OCI-LY7 (cell line): ENCODE measurements around the gene NMRAL1. TPM values are rescaled to one million over a fixed set of nuclear protein-coding genes. Genes with fewer than 3 reads are reported as not detected.

ENCODE experiments used
- BruUV-seq: library from RNA; stranded (reverse); fragments of 400-500 nt; replicated peaks from 2 replicates; lab custom pipeline; 2021; lab: Mats Ljungman, UMichigan
- CTCF ChIA-PET: fragments of 300-600 bp; sonication (Branson Sonifier 250); formaldehyde crosslinking; loops from one replicate; lab custom pipeline; 2022; ENCODE audit warnings: antibody characterized with exemption; ENCODE audit not compliant: unreplicated experiment; lab: Charles Lee
- POLR2A ChIA-PET: fragments of 300-600 bp; sonication (Branson Sonifier 250); formaldehyde crosslinking; loops from one replicate; lab custom pipeline; 2022; ENCODE audit warnings: antibody characterized with exemption; lab: Charles Lee
- DNase-seq: peaks from one replicate; pipeline ENCODE4 v3.0.0-alpha.2; 2015; ENCODE audit warnings: low spot score
- H2AFZ ChIP-seq: fragments of 200-600 bp; sonication (generic), shearing (Covaris generic); 2 replicates; pipeline ENCODE4 v1.6.1; 2014; ENCODE audit warnings: mild to moderate bottlenecking, antibody characterized with exemption, low read length, moderate library complexity
- H3K27ac ChIP-seq: fragments of 200-600 bp; sonication (generic); 2 replicates; pipeline ENCODE4 v1.5.1; 2014; ENCODE audit warnings: mixed run types, low read depth, mild to moderate bottlenecking, moderate library complexity, low read length, inconsistent platforms; ENCODE audit not compliant: poor library complexity, severe bottlenecking
- H3K36me3 ChIP-seq: fragments of 200-600 bp; sonication (generic); 2 replicates; pipeline ENCODE4 v1.6.1; 2014; ENCODE audit warnings: mild to moderate bottlenecking, antibody characterized with exemption, low read length, moderate library complexity, mixed read lengths; ENCODE audit not compliant: insufficient read depth
- H3K4me1 ChIP-seq: fragments of 200-600 bp; sonication (generic); 2 replicates; pipeline ENCODE4 v1.5.1; 2014; ENCODE audit warnings: mild to moderate bottlenecking, low read length; ENCODE audit not compliant: insufficient read depth, poor library complexity, severe bottlenecking
- H3K4me2 ChIP-seq: fragments of 200-600 bp; sonication (generic); 2 replicates; pipeline ENCODE4 v1.6.1; 2014; ENCODE audit warnings: mild to moderate bottlenecking, low read length
- H3K4me3 ChIP-seq: fragments of 200-600 bp; sonication (generic); 2 replicates; pipeline ENCODE4 v1.5.1; 2014; ENCODE audit warnings: mild to moderate bottlenecking, low read depth, low read length; ENCODE audit not compliant: poor library complexity, severe bottlenecking
- H3K79me2 ChIP-seq: fragments of 200-600 bp; sonication (generic); 2 replicates; pipeline ENCODE4 v1.6.1; 2016; ENCODE audit warnings: low read depth, mild to moderate bottlenecking, low read length, moderate library complexity, mixed read lengths; ENCODE audit not compliant: insufficient read depth
- H3K9me2 ChIP-seq: fragments of 200-600 bp; sonication (generic); 2 replicates; pipeline ENCODE4 v1.6.1; 2016; ENCODE audit warnings: mild to moderate bottlenecking, low read length, mixed read lengths; ENCODE audit not compliant: insufficient read depth
- H3K9me3 ChIP-seq: fragments of 200-600 bp; sonication (generic); 2 replicates; pipeline ENCODE4 v1.6.1; 2014; ENCODE audit warnings: mild to moderate bottlenecking, mixed run types, low read length, mixed read lengths
- H4K20me1 ChIP-seq: fragments of 200-600 bp; sonication (generic); 2 replicates; pipeline ENCODE4 v1.6.1; 2014; ENCODE audit warnings: mild to moderate bottlenecking, antibody characterized with exemption, low read length, moderate library complexity, mixed read lengths; ENCODE audit not compliant: insufficient read depth
- CTCF ChIP-seq: fragments of 200-600 bp; sonication (generic); conservative IDR thresholded peaks from 2 replicates; pipeline ENCODE4 v1.5.1; 2014; ENCODE audit warnings: mild to moderate bottlenecking, antibody characterized with exemption, low read length, moderate library complexity, mixed read lengths
- EZH2phosphoT487 ChIP-seq: fragments of 200-600 bp; sonication (generic); IDR thresholded peaks from 2 replicates; pipeline ENCODE4 v1.6.1; 2018; ENCODE audit warnings: low read depth, borderline replicate concordance, mild to moderate bottlenecking, mixed run types, antibody characterized with exemption, low read length, moderate library complexity, mixed read lengths
- intact Hi-C: fragments of 100-400 bp; cut with micrococcal nuclease; formaldehyde crosslinking; loops from one replicate; pipeline ENCODE4 v1.10.0; 2022; ENCODE audit not compliant: unreplicated experiment
- total RNA-seq, 2 experiments: library from RNA; depleted of rRNA in 1 of 2; stranded (reverse); fragments of >200 nt in 1 of 2; shearing (Covaris generic) in 1 of 2; gene quantifications; 2 replicates each; pipeline ENCODE4 v1.2.3, GENCODE V29; 2014 to 2022

NMRAL1 gene
- total RNA-seq, 2 experiments from 2014 or later, result 92.8 to 139 TPM

DNA sequence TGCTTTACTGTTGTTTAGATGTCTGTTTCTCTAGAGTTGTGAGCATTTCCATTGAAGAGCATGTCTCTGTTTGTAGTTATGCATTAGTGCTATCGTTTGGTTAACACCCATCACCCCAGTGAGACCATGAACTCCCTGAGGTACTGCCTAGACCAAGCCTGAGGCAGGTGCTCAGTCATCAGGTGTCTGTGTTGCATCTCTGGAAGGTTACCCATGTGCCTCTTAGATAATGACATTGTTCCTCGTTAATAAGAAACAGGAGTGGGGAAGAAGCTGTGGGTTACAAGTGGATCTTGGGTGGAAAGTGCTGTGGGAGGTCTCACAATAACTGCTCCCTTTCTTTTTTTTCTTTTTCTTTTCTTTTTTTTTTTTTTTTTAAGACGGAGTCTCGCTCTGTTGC is 30.4 kb downstream of the NMRAL1 start:
- no TSS peak for BruUV-seq
- ChIA-PET POLR2A (interaction anchor here (0.6 kb wide), 1 partner anchor 29 kb away, joined by 4 read pairs; no protein-coding TSS in a partner anchor), CTCF (no interaction called here)
- H3K27ac ChIP-seq, result no peak overlapping the region
- TF ChIP-seq EZH2phosphoT487, result no peak
- TF ChIP-seq CTCF, result no peak
- H3K4me3 ChIP-seq, result no peak overlapping the region
- H3K9me3 ChIP-seq, result no peaks in the 10 kb centered on the region
- H3K36me3 ChIP-seq, result peaks cover 98% of the 10 kb centered on the region
- H4K20me1 ChIP-seq, result no peaks in the 10 kb centered on the region
- H2AFZ ChIP-seq, result no peak overlapping the region
- no peaks in the 10 kb centered on the region for H3K4me1 ChIP-seq
- DNase-seq, result no peak
- H3K4me2 ChIP-seq, result no peak overlapping the region
- H3K79me2 ChIP-seq, result no peaks in the 10 kb centered on the region
- H3K9me2 ChIP-seq, result no peaks in the 10 kb centered on the region
- intact Hi-C loops, result no loop called here

DNA sequence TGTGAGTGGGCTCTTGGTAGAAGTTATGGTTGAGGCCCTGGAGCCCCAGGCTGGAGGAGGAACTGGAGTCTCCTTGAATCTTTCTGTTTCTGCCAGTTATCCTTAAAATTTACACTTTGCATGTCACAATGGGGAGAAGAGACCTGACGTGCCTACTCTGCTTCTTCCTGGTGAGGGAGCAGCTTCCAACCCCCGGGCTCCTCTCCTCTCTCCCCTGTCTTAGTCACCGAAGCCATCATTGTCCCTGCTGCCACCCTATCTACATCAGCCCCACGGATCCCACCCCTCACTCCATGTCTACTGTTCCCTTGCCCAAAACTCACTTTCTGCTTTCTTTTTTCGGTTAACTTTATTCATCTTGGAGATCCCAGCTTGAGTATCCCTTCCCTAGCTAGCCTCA is 31.2 kb downstream of the NMRAL1 start:
- Histone ChIP-seq H3K9me2 (no peaks in the 10 kb centered on the region), H3K36me3 (peaks cover 98% of the 10 kb centered on the region), H3K79me2 (no peaks in the 10 kb centered on the region), H3K9me3 (no peaks in the 10 kb centered on the region), H2AFZ (no peak overlapping the region), H3K27ac (no peak overlapping the region), H4K20me1 (no peaks in the 10 kb centered on the region), H3K4me3 (no peak overlapping the region), H3K4me2 (no peak overlapping the region), H3K4me1 (no peaks in the 10 kb centered on the region)
- DNase-seq, result no peak
- TF ChIP-seq CTCF, result no peak
- no peak for TF ChIP-seq EZH2phosphoT487
- CTCF ChIA-PET, result no interaction called here
- no TSS peak for BruUV-seq
- POLR2A ChIA-PET, result no interaction called here
- intact Hi-C loops, result no loop called here

GRCh38 chr16:4442371-4442770 is 32.1 kb downstream of the NMRAL1 start:
- Histone ChIP-seq H3K4me2 (no peak overlapping the region), H3K9me2 (no peaks in the 10 kb centered on the region), H3K4me3 (no peak overlapping the region), H3K9me3 (no peaks in the 10 kb centered on the region), H2AFZ (no peak overlapping the region), H3K4me1 (no peaks in the 10 kb centered on the region), H4K20me1 (no peaks in the 10 kb centered on the region), H3K79me2 (no peaks in the 10 kb centered on the region), H3K27ac (no peak overlapping the region), H3K36me3 (peaks cover 98% of the 10 kb centered on the region)
- intact Hi-C loops, result no loop called here
- ChIA-PET POLR2A (no interaction called here), CTCF (no interaction called here)
- BruUV-seq, result no TSS peak
- no peak for DNase-seq
- TF ChIP-seq EZH2phosphoT487 (no peak), CTCF (no peak)
